NCI-H345 treated with DMSO at 0.1 percent for 48 hours (cell line): ENCODE data around the gene RNF149.

Experiments
- DNase-seq: peaks from one replicate; lab custom pipeline; 2025; ENCODE audit not compliant: unreplicated experiment; lab: John Stamatoyannopoulos, UW

Gene RNF149

DNA sequence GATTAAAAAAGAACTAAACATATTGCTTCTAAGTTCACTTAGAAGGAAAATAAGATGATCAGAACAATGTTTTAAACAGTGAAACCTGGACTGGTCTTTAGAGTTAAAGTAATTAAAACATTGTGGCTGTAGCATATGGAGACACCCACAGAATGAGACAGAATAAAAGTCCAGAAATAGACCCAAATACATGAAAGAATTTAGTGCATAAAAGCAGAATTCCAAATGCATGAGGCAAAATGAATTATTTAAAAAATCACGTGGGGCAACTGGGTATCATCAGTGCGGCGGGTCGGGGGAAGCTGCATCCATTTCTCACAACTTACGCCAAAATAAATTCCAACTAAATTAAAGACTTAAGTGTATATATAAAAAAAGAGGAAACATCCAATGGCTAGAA lies 12.1 kb downstream of the RNF149 start:
- DNase-seq: no peak

DNA sequence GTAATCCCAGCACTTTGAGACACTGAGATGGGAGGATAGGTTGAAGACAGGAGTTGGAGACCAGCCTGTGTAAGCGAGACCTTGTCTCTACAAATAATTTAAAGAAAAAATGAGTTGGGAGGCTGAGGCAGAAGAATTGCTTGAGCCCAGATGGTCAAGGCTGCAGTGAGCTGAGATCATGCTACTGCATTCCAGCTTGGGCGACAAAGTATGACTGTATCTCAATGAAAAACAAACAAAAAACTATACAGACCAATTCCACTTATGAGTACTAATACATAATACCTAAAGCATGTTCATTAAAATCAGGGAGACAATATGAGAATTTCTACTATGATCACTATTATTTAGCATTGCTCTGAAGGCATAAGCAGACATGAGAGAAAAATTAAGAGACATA lies 12.6 kb downstream of the RNF149 start:
- no peak for DNase-seq

DNA sequence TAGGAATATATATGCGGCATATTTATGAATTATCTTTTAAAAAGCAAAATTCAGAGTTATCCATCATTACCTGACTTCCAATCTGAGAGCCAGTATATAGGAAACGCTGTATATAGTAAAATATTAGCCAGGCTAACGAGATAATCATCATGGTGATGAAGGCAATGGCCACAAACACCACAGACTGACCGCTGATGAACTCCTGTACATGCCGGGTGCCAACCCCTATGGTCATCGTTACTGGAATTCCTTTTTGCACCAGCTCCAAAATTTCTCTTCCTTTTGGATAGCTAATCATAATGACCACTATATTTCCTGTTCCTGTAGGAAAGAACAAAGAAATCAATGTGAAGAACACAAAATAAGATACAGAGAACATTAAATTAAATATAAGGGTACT lies 13.6 kb downstream of the RNF149 start:
- DNase-seq: no peak

DNA sequence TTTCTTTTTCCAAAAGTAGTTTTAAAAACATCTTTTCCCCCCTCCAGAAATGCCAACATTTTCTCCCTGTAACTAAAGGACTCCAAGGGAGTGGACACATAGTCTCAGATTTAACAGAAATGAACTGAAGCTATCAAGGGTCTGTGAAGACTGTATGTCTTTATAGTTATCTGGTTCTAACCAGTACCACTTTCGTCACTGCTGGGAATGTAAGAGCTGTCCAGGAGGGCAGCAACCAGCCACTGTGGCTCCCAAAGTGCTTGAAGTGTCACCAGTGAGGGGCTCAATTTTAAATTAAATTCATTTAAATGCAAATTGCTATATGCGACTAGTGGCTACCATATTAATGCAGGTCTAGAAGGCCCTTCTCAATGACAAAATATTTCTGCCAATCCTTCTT lies 15.0 kb downstream of the RNF149 start:
- no peak for DNase-seq

DNA sequence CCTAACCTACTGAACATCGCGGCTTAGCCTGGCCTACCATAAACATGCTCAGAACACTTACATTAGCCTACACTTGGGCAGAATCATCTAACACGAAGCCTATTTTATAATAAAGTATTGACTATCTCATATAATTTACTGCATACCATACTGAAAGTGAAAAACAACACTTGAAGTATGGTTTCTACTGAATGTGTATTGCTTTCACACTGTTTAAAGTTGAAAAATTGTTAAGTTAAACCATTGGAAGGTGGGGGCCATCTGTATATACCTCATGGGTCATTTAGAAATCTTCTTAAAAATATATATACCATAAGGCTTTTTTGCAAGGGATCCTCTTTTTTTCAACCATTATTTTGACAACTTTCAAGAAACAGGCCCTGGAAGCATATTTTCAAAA lies 16.5 kb downstream of the RNF149 start:
- no peak for DNase-seq

DNA sequence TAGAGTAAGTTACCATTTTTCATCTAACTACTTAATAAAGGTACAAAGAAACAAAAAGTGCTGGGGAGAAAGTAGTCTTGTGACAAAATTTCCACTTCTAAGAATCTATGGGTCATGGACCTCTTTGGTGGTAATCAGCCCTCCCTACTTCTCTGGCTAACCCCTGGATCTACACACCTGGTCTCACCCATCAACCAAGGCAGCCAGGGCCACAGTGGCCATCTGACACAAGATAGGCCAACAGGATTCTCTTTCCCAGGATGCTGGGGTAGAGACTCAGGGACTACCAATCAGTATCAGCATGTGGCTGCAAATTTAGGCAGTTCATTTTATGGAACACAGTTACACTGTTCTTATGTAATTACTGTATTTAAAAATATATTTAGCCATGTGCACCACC lies 17.8 kb downstream of the RNF149 start:
- DNase-seq: no peak

DNA sequence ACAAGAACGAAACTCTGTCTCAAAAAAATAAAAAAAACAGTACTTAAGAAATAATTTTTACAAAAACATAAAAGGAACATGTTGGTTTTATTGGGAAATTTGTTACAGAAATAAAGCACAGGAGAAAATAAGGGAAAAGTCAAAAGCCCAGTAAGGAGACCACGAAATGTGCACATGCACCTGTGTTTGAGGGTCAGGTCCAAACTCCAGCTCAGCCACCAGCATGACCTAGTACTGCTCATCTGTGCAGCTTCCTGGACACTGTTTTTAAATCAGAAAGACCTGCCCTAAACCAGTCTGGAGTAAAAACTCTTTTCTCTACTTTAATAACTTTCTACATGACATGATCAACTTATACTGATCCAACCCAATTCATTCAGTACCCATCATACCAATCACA lies 21.2 kb downstream of the RNF149 start:
- no peak for DNase-seq

DNA sequence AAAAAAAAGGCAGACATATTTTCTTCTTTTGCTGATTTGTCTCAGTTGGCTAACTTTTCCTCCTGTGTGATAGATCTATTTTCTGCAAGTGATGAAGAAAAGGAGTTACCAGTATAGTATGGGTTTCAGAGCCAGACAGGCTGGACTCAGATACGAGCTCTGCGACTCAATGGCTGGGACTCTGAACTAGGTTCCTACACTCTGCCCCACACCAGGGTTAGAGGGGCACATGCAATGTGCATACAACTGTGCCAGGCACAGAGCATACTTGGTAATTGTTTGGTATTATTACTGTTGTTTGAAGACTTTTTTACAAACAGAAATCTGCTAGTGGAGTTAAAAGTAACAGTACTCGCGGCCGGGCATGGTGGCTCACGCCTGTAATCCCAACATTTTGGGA lies 21.8 kb downstream of the RNF149 start:
- no peak for DNase-seq

DNA sequence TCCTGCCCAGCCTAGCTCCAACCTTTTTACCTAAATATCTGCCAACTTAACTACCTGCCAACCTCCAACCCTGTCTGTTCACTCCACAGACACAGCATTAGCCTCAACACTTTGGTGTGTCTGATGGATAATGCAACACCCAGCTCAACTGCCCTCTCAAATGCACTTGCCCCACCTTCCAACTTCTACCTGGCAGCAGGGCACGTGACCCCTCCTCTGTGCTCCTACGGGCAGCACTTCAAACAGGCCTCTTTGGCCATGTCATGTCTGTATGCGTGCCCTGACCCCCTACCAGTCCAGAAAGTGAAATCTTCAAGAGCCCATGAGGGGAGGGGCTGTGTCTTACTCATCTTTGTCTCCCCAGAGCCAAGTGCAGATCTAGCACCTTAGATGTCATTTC lies 25.5 kb downstream of the RNF149 start:
- no peak for DNase-seq

DNA sequence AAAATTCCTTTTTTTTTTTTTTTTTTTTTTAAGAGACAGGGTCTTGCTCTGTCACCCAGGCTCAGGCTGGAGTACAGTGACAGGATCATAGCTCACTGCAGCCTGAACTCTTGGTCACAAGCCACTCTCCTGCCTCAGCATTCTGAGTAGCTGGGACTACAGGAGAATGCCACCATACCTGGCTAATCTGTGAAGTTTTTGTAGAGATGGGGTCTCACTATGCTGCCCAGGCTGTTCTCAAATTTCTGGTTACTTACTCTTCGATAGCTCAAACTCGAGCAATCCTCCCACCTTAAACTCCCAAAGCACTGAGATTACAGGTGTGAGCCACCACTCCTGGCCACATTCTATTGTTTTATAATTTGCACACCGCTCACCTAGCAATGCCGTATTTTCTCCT lies 27.0 kb downstream of the RNF149 start:
- DNase-seq: no peak

DNA sequence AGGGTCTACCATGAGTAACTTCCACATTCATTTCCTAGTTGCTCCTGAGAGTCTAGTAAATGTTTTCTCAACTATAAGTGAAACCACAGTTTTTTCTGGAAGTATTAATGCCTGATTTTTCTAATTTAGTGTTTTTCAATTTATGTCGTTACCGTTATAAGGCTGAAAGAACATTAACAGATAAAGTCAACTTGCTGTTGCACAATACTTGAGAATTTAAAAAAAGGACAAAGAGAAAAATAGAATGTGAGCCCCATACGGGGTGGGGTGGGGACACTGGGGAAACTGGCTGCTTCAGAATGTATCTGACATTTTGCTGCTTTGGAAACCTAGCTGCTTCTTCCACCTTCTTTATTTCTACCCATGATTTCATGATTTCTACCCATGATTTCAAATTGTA lies 29.6 kb downstream of the RNF149 start:
- no peak for DNase-seq

DNA sequence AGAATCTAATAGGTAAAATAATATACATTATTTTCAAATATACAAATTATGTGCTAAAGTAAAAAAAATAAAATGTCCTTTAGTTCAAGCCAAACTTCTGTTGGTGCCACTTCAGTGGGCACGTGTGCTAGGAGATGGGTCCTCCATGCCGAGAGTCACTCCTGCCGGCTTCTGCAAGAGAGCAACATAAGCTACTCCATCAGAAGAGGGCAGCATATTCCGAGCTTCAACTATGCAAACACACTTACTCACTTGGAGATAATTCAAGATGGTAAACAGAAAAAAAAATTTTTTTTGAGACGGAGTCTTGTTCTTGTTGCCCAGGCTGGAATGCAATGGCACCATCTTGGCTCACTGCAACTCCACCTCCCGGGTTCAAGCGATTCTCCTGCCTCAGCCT lies 31.4 kb downstream of the RNF149 start:
- no peak for DNase-seq

DNA sequence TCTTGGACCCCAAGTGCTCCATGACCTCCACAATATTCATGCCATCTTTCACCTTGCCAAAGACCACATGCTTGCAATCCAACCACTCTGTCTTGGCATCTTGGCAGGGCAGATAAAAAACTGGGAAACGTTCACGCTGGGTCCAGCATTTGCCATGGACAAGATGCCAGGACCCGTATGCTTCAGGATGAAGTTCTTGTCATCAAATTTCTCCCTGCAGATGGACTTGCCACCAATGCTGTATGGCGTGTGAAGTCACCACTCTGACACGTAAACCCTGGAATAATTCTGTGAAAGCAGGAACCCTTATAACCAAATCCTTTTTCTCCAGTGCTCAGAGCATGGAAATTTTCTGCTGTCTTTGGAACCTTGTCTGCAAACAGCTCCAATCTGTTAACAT lies 34.4 kb downstream of the RNF149 start:
- DNase-seq: no peak

DNA sequence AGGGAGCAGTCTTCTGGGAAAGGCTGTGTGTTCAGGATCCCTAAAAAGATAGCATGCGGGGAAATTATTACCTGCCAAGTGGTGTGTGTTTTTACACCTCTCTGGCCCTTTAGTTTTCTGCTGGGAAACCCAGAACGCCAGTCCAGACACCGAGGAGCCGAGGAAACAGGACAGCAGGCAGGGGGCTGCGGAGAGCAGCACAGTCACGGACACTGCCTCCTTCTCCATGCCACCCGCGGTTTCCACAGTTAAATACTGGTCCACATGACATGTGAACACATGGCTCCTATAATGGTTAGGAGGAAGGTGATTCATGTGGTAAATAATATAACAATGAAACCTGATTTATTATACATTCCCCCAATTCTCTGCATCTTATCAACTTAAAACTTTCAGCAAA lies 35.4 kb downstream of the RNF149 start:
- DNase-seq: no peak

DNA sequence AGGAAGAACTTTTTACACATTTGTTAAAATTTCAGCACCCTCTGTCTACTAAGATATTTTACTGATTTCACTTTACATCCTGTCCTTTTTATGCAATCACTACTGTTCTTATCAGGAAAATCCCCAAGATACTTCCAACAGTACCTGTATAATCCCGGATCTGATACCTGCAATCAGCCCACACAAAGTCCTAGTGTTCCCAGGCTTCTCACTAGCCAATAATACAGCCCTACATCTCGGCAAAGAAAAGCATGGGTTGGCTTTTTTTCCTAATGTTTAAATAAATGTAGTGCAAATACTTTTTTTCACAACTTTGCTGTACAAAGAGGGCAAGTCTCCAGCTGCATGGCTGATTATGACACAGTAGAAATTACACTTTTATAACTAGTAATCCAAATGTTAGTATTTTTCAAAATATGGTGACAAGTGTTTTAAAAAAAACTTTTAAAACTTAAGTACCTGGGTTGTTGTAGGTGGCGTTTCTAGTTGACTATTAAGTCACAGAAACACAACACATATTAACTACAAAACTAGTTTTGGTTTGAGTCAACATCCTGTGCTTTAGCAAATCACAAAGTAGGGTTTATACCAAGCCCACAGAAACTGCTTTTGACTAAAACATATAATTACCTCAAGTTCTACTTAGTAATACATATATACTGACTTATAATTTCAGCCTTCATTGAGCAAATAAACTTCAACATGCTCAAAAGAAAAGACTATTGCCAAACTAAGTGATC lies 36.3 kb downstream of the RNF149 start:
- no peak for DNase-seq

DNA sequence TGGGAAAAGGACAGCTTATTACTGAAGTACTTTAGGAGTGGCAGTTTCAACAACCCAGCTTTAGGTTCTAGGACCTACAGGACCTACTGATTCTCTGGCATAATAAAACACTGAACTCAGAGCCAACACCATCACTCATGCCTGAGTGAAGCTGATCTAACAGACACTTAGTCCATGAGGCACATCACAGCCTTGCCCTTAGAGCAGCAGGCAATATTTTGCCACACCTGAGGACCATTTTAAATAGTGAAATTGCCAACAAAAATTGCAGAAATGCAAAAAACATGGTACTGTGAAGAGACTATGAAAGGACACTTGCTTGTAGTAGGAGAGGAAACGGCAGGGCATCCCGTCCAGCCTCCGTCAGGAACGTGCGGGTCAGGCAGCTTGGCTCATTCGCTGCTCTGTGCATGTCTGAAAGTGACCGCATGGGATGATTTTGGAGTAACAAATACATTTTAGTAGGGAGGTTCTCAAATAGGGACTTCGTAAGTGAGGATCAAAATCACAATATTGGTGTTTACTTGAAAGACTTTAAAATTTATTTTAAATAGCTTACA lies 37.7 kb downstream of the RNF149 start:
- DNase-seq: no peak

DNA sequence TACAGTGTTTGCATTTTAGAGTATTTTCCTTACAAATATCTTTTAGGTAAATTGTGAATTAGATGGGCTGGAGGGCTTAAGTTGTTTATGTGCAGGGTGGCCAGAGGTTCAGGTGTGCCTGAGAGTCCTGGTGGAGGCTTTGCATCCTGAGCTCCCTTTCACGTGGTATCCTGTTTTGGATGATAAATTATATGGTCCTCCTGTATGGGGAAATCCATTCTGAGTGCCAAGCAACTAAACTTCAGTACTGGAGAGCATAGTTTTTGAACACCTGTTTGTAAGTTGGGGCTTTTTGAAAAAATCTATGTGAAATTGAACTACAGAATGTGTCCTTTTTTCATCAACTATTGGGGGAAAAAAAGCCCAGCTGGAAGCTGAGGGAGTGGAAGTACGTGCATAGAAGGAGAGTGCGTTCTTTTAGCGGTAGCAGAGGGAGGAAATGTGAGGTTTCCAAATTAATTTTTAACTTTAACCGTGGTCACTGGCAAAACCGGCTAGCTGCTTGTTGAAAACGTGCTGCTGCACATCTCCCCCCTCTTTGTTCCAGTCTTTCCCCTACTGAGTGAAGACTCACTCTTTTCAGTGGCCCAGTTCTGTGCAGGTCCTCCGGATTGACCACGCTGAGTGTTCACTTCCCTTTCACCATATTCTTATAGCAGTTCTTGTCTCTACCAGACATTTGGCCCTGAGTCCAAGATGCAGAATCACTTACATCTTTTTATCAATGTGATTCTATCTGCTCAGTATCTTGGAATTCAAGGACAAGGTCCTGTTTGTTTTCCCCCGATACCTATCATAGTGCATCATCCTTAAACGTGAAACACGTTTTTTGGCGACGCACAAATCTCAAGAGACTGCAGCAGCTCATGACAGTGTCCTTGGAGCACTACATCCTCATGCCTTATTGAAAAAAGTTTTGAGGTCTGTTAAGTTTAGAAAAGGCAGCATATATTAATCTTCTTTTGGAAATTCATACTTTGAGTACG lies 40.5 kb downstream of the RNF149 start:
- no peak for DNase-seq

DNA sequence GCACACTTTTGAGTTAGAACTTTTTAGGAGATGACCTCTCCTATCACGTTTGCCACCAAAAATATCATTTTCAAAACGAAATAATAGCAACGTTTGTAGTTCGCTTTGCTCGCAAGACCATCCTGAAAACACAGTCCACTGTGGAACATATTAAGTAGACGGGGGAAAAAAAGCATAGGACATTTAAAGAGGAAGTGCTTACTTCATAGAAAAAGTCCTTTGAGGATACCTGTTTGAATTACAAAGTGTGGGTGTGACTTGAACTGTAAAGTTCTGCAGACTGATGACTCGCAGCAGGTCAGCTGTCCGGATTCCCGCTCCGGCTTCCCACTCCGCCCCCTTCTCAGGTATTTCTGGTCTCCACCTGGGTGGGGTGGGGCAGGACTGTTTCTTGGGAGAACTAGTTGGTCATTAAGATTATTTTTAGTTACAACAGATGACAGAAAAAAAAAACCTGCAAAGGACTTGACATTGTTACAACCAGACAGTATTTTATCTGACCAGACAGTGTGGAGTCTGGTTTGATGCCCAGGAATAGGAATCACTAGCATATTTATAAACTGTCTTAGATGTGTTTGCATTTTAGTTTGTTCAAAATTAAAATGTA lies 42.5 kb downstream of the RNF149 start:
- no peak for DNase-seq

DNA sequence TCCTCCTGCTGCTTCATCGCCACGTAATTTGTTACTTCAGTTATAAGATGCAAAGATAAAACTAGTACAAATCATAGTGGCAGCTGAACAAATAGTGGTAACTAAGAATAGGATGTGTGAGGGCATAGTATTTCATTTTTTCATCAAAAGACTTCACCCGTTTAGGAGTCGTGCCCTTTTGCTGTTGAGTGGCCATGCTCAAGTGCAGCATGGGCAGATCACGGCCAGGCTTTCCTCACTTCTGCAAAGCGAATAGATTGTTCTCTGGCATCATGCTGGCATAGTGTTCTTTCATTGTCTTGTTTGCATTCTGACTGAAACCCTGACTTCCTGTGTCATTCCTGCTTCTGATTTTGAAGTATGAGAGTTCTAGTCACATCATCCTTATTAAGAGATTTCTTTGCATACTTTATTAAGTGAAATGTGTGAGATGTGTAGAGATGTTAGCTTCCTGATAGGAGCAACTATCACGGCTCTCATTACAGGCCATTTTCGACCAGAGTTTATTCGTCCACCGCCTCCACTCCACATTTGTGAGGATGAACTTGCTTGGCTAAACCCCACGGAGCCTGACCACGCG lies 44.1 kb downstream of the RNF149 start:
- peak; percentile 20 for DNase-seq

DNA sequence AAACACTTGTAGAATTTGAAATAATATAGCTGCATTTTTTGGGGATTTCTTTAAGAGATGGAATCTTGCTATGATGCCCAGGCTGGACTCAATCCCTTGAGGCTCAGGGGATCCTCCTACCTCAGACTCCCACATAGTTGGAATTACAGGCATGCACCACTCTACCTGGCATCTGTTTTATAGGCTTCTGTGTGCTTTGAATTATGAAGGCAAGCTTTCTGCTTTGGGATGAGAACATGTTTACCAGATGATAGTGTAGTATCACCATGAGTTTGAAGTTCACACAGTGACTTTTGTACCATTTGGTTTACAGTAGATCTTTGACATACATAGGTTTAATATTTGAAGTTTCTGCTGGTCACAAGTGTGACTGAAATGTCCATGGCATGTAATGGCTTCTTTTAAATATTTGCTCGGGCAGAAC lies 45.1 kb downstream of the RNF149 start:
- DNase-seq: no peak

DNA sequence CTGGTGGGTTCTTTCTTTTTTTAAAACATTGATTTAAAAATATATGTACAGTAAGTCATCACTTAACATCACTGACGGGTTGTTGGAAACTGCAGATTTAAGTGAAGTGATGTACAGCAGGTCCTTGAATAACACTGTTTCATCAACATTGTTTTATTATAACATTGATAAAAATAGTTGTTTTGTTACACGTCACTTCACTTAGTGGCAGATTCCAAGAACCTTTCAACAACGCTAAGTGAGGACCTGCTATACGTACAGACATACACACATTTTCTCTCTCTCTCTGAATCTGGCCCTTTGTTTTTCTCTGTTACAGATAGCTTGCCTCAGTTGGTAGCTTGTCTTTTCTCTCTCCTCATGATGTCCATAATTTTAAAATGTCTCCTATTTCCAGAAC lies 46.4 kb downstream of the RNF149 start:
- no peak for DNase-seq
